Caco-2 (cell line): ENCODE measurements around the gene HACD2. TPM values are rescaled to one million over a fixed set of nuclear protein-coding genes. Genes with fewer than 3 reads are reported as not detected.
"Not testable (repeated sequence)": the region's sequence is repeated elsewhere in the genome, so short reads cannot be mapped to it uniquely, and the experiment has no call there.

Experiments
- BruUV-seq: library from RNA; stranded (reverse); fragments of 400-500 nt; replicated peaks from 2 replicates; lab custom pipeline; 2021; lab: Mats Ljungman, UMichigan
- CTCF ChIA-PET: fragments of 300-600 bp; sonication (Branson Sonifier 250); formaldehyde crosslinking; loops from one replicate; lab custom pipeline; 2022; ENCODE audit warnings: antibody characterized with exemption; lab: Charles Lee
- POLR2A ChIA-PET: fragments of 300-600 bp; sonication (Branson Sonifier 250); formaldehyde crosslinking; loops from one replicate; lab custom pipeline; 2022; ENCODE audit warnings: antibody characterized with exemption; lab: Charles Lee
- DNase-seq, 2 experiments: peaks; one replicate each; pipeline versions ENCODE4 v3.0.0 to v3.0.0-alpha.2; 2020 to 2022
- H3K27me3 ChIP-seq: replicated peaks from 2 replicates; pipeline ENCODE4 v1.6.0; 2011; ENCODE audit warnings: low read length; ENCODE audit not compliant: control insufficient read depth, insufficient read depth
- H3K36me3 ChIP-seq: 2 replicates; pipeline ENCODE4 v1.5.1; 2011; ENCODE audit warnings: low read length; ENCODE audit not compliant: control insufficient read depth, insufficient read depth
- H3K4me1 ChIP-seq: fragments of 250-450 bp; sonication (Bioruptor Pico); 2 replicates; pipeline ENCODE4 v1.5.1; 2020; ENCODE audit warnings: mild to moderate bottlenecking
- H3K4me3 ChIP-seq: 2 replicates; pipeline ENCODE4 v1.5.1; 2011; ENCODE audit warnings: low read depth, mild to moderate bottlenecking, control low read depth, low read length
- H3K9me3 ChIP-seq: fragments of 250-450 bp; sonication (Bioruptor Pico); 2 replicates; pipeline ENCODE4 v1.5.1; 2020; ENCODE audit warnings: mild to moderate bottlenecking, moderate library complexity
- H3K27ac Mint-ChIP-seq: one replicate; pipeline ENCODE4 v1.8.0; 2022; ENCODE audit warnings: mixed read lengths; ENCODE audit not compliant: unreplicated experiment
- H3K27me3 Mint-ChIP-seq: one replicate; pipeline ENCODE4 v1.8.0; 2022; ENCODE audit warnings: mixed read lengths; ENCODE audit not compliant: insufficient read depth, unreplicated experiment
- H3K36me3 Mint-ChIP-seq: one replicate; pipeline ENCODE4 v1.8.0; 2022; ENCODE audit warnings: mild to moderate bottlenecking, mixed read lengths; ENCODE audit not compliant: insufficient read depth, unreplicated experiment
- H3K4me1 Mint-ChIP-seq: one replicate; pipeline ENCODE4 v1.8.0; 2022; ENCODE audit warnings: low read depth, mixed read lengths; ENCODE audit not compliant: unreplicated experiment
- H3K4me3 Mint-ChIP-seq: one replicate; pipeline ENCODE4 v1.8.0; 2022; ENCODE audit warnings: mild to moderate bottlenecking, moderate library complexity, mixed read lengths; ENCODE audit not compliant: unreplicated experiment
- H3K9me3 Mint-ChIP-seq: one replicate; pipeline ENCODE4 v1.8.0; 2022; ENCODE audit warnings: mixed read lengths; ENCODE audit not compliant: unreplicated experiment
- CTCF ChIP-seq, 2 experiments: fragments of 200-600 bp in 1 of 2; IDR thresholded peaks; 1 replicate in 1 of 2; 2 replicates in 1 of 2; pipeline versions ENCODE4 v1.5.1 to v1.8.0; 2011 to 2022; ENCODE audit warnings: antibody characterized with exemption in 1 of 2, control low read depth in 1 of 2, inconsistent platforms in 1 of 2, low read depth in 1 of 2, low read length in 1 of 2, mild to moderate bottlenecking in 1 of 2, moderate library complexity in 1 of 2; ENCODE audit not compliant: insufficient read depth in 1 of 2, severe bottlenecking in 1 of 2, unreplicated experiment in 1 of 2
- intact Hi-C: fragments of 100-400 bp; cut with micrococcal nuclease; formaldehyde crosslinking; loops from one replicate; pipeline ENCODE4 v1.10.0; 2022; ENCODE audit not compliant: unreplicated experiment
- total RNA-seq: library from RNA; stranded (reverse); gene quantifications from 2 replicates; pipeline ENCODE4 v1.2.3, GENCODE V29; 2022

Gene HACD2
- total RNA-seq, 1 experiment from 2014 or later, result 92.5 TPM

- H3K9me3 ChIP-seq, result no peaks in the 10 kb centered on the region
- intact Hi-C loops, result loop anchor here (1.0 kb wide), 1 partner anchor 21 kb away; the partner anchor contains the start of gene HACD2
- no TSS peak for BruUV-seq
- H3K4me3 Mint-ChIP-seq, result peak overlapping the region; percentile 68
- H3K4me1 ChIP-seq, result peaks cover 71% of the 10 kb centered on the region
- no peaks in the 10 kb centered on the region for H3K27me3 ChIP-seq
- peak overlapping the region; percentile 85 for H3K27ac Mint-ChIP-seq
- H3K9me3 Mint-ChIP-seq, result no peaks in the 10 kb centered on the region
- H3K36me3 ChIP-seq, result no peaks in the 10 kb centered on the region; the same call in 1 of the 2 replicates
- peaks cover 9% of the 10 kb centered on the region for H3K36me3 Mint-ChIP-seq
- ChIA-PET POLR2A (interaction anchor here (0.5 to 1.9 kb wide), 6 partner anchors 19 to 427 kb away, joined by 3 to 22 read pairs (median 4); partner anchors contain the start of gene KALRN), CTCF (interaction anchor here (0.5 to 1.0 kb wide), 5 partner anchors 19 to 118 kb away, joined by 3 to 5 read pairs (median 3); no protein-coding TSS in a partner anchor)
- no peak overlapping the region for H3K4me3 ChIP-seq
- peak; percentile 85 to 91 for DNase-seq
- H3K27me3 Mint-ChIP-seq, result no peaks in the 10 kb centered on the region
- peaks cover 24% of the 10 kb centered on the region for H3K4me1 Mint-ChIP-seq
- no peak for TF ChIP-seq CTCF (IDR thresholded peaks at IDR 0.05; ENCODE audit: insufficient read depth in 1 of 2, low read depth in 1 of 2, low read length in 1 of 2, severe bottlenecking in 1 of 2, unreplicated experiment in 1 of 2)
Measured at GRCh38 chr3:123605789-123606234, 21.0 kb upstream of the HACD2 start.

- H3K4me3 ChIP-seq, H3K9me3 ChIP-seq, H3K4me3 Mint-ChIP-seq, intact Hi-C loops, DNase-seq, BruUV-seq, H3K27me3 Mint-ChIP-seq, H3K27me3 ChIP-seq, H3K27ac Mint-ChIP-seq, H3K9me3 Mint-ChIP-seq, H3K36me3 Mint-ChIP-seq, H3K36me3 ChIP-seq, POLR2A ChIA-PET, CTCF ChIA-PET: not testable (repeated sequence)
- H3K4me1 ChIP-seq, result peaks cover 64% of the 10 kb centered on the region
- H3K4me1 Mint-ChIP-seq, result peaks cover 32% of the 10 kb centered on the region
Measured at GRCh38 chr3:123603153-123603552, 18.3 kb upstream of the HACD2 start.

- CTCF ChIA-PET, result no interaction called here
- no peaks in the 10 kb centered on the region for H3K36me3 ChIP-seq
- peaks cover 9% of the 10 kb centered on the region for H3K36me3 Mint-ChIP-seq
- intact Hi-C loops, result no loop called here
- H3K27ac Mint-ChIP-seq, result no peak overlapping the region
- TF ChIP-seq CTCF (IDR thresholded peaks at IDR 0.05; ENCODE audit: insufficient read depth in 1 of 2, low read depth in 1 of 2, low read length in 1 of 2, severe bottlenecking in 1 of 2, unreplicated experiment in 1 of 2), result no peak
- peak in 1 of 2 experiments; percentile 24 for DNase-seq
- no peak overlapping the region for H3K4me3 Mint-ChIP-seq
- H3K27me3 Mint-ChIP-seq, result no peaks in the 10 kb centered on the region
- POLR2A ChIA-PET, result no interaction called here
- H3K4me3 ChIP-seq, result no peak overlapping the region
- no peaks in the 10 kb centered on the region for H3K9me3 Mint-ChIP-seq
- no TSS peak for BruUV-seq
- peaks cover 61% of the 10 kb centered on the region for H3K4me1 ChIP-seq
- H3K27me3 ChIP-seq, result no peaks in the 10 kb centered on the region
- H3K9me3 ChIP-seq, result no peaks in the 10 kb centered on the region
- peaks cover 32% of the 10 kb centered on the region for H3K4me1 Mint-ChIP-seq
Measured at GRCh38 chr3:123602325-123602724, 17.5 kb upstream of the HACD2 start.

- H3K27me3 ChIP-seq, BruUV-seq, H3K4me3 Mint-ChIP-seq, H3K9me3 Mint-ChIP-seq, DNase-seq, H3K9me3 ChIP-seq, H3K27me3 Mint-ChIP-seq, intact Hi-C loops, H3K4me3 ChIP-seq, H3K36me3 Mint-ChIP-seq, CTCF ChIA-PET, H3K36me3 ChIP-seq: not testable (repeated sequence)
- peaks cover 25% of the 10 kb centered on the region for H3K4me1 Mint-ChIP-seq
- H3K4me1 ChIP-seq, result peaks cover 50% of the 10 kb centered on the region
- H3K27ac Mint-ChIP-seq, result peak overlapping the region; percentile 36
- POLR2A ChIA-PET, result interaction anchor here (1.0 kb wide), 1 partner anchor 17 kb away, joined by 3 read pairs; no protein-coding TSS in a partner anchor
Measured at GRCh38 chr3:123600863-123601262, 16.0 kb upstream of the HACD2 start.
